Type B pancreatic cell (in vitro differentiated cells): ENCODE data around the gene PYGO1. TPM values are rescaled to one million over a fixed set of nuclear protein-coding genes. Genes with fewer than 3 reads are reported as not detected.

Source experiments
- DNase-seq: peaks from one replicate; pipeline ENCODE4 v3.0.0; 2021; ENCODE audit warnings: mixed read lengths; ENCODE audit not compliant: unreplicated experiment; ENCODE audit errors: extremely low spot score
- H3K27ac Mint-ChIP-seq: 2 replicates; pipeline ENCODE4 v1.8.0; 2021; ENCODE audit warnings: mild to moderate bottlenecking, mixed read lengths
- H3K27me3 Mint-ChIP-seq: 2 replicates; pipeline ENCODE4 v1.8.0; 2021; ENCODE audit warnings: mixed read lengths
- H3K36me3 Mint-ChIP-seq: 2 replicates; pipeline ENCODE4 v1.8.0; 2021; ENCODE audit warnings: mixed read lengths
- H3K4me1 Mint-ChIP-seq: one replicate; pipeline ENCODE4 v1.8.0; 2021; ENCODE audit warnings: mixed read lengths; ENCODE audit not compliant: unreplicated experiment
- H3K4me3 Mint-ChIP-seq: 2 replicates; pipeline ENCODE4 v1.8.0; 2021; ENCODE audit warnings: mild to moderate bottlenecking, mixed read lengths
- H3K9me3 Mint-ChIP-seq: 2 replicates; pipeline ENCODE4 v1.8.0; 2021; ENCODE audit warnings: mixed read lengths
- total RNA-seq: library from RNA; stranded (reverse); gene quantifications from 2 replicates; pipeline ENCODE4 v1.2.1, GENCODE V29; 2021; ENCODE audit warnings: low replicate concordance
- TF ChIP-seq, protein P1 (sequence below): fragments of 200-600 bp; sonication (generic); conservative IDR thresholded peaks from 2 replicates; pipeline ENCODE4 v1.5.0; 2021; ENCODE audit warnings: antibody characterized with exemption, mild to moderate bottlenecking

Gene PYGO1
- total RNA-seq, 1 donor from 2014 or later = 29.0 TPM

DNA sequence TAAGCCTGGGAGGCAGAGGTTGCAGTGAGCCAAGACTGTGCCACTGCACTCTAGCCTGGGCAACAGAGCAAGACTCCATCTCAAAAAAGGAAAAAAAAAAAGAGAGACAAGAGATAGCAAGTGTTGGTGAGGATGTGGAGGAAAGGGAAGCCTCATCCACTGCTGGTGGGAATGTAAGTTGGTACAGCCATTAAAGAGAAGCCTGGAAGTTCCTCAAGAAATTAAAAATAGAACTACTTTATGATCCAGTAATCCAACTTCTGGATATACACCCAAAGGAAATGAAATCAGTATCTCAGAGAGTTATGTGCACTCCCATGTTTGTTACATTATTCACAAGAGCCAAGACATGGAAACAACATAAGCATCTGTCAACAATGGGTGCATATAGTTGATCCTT is 14.9 kb downstream of the PYGO1 start:
- Mint-ChIP-seq H3K4me3 (no peak overlapping the region), H3K9me3 (peaks cover 4% of the 10 kb centered on the region), H3K27ac (no peak overlapping the region), H3K36me3 (peaks cover 32% of the 10 kb centered on the region), H3K4me1 (no peaks in the 10 kb centered on the region), H3K27me3 (no peaks in the 10 kb centered on the region)
- DNase-seq = no peak
- TF ChIP-seq, protein P1, sequence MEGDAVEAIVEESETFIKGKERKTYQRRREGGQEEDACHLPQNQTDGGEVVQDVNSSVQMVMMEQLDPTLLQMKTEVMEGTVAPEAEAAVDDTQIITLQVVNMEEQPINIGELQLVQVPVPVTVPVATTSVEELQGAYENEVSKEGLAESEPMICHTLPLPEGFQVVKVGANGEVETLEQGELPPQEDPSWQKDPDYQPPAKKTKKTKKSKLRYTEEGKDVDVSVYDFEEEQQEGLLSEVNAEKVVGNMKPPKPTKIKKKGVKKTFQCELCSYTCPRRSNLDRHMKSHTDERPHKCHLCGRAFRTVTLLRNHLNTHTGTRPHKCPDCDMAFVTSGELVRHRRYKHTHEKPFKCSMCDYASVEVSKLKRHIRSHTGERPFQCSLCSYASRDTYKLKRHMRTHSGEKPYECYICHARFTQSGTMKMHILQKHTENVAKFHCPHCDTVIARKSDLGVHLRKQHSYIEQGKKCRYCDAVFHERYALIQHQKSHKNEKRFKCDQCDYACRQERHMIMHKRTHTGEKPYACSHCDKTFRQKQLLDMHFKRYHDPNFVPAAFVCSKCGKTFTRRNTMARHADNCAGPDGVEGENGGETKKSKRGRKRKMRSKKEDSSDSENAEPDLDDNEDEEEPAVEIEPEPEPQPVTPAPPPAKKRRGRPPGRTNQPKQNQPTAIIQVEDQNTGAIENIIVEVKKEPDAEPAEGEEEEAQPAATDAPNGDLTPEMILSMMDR = no peak

DNA sequence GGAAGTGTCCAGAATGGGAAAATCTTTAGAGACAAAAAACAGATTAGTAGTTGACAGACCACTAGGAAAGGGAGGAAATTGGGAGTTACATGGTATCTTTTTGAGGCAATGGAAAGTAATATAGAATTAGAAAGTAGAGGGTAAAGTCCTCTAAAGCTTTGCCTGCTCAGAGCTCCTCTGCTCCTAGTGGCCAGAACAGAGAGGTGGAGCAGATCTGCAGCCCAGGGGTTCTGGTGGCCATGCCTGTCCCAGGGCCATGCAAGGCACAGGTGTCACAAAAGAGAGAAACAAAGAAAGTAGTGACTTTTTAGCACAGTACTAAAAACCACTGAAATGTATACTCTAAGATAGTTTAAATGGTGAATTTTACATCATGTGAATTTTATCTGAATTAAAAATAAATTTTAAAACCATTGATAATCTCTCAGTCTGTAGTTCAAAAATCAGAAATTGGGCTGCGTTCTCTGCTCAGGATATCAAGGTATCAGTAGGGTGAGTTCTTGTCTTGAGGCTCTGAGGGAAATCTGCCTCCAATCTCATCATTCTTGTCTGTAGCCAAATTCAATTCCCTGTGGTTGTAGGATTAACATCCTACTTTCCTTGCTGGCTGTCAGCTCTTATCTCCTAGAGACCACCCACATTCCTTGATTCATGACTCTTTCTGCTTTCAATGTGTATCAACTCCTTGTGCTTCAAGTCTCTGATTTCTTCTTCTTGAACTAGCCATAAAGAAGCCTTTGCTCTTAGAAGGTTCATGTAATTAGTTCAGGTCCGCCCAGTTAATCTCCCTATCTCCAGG is 23.6 kb downstream of the PYGO1 start:
- Mint-ChIP-seq H3K27ac (no peak overlapping the region), H3K4me3 (no peak overlapping the region), H3K4me1 (no peaks in the 10 kb centered on the region), H3K9me3 (peaks cover 5% of the 10 kb centered on the region), H3K36me3 (peaks cover 28% of the 10 kb centered on the region), H3K27me3 (no peaks in the 10 kb centered on the region)
- TF ChIP-seq, protein P1 = peak; percentile 48
- DNase-seq = no peak

- H3K36me3 Mint-ChIP-seq = peaks cover 21% of the 10 kb centered on the region
- H3K27me3 Mint-ChIP-seq = no peaks in the 10 kb centered on the region
- no peak for DNase-seq
- H3K4me3 Mint-ChIP-seq = no peak overlapping the region
- H3K4me1 Mint-ChIP-seq = no peaks in the 10 kb centered on the region
- TF ChIP-seq, protein P1 = no peak
- no peak overlapping the region for H3K27ac Mint-ChIP-seq
- H3K9me3 Mint-ChIP-seq = peaks cover 5% of the 10 kb centered on the region
Observed at GRCh38 chr15:55562601-55563000, 25.5 kb downstream of the PYGO1 start.

GRCh38 chr15:55555089-55555488 is 33.1 kb downstream of the PYGO1 start:
- TF ChIP-seq, protein P1 = no peak
- Mint-ChIP-seq H3K4me1 (no peaks in the 10 kb centered on the region), H3K4me3 (no peak overlapping the region), H3K36me3 (peaks cover 15% of the 10 kb centered on the region), H3K27me3 (no peaks in the 10 kb centered on the region), H3K27ac (no peak overlapping the region), H3K9me3 (peaks cover 20% of the 10 kb centered on the region)
- DNase-seq = no peak

- Mint-ChIP-seq H3K4me3 (no peak overlapping the region), H3K9me3 (peaks cover 23% of the 10 kb centered on the region), H3K36me3 (peaks cover 22% of the 10 kb centered on the region), H3K27ac (no peak overlapping the region), H3K27me3 (no peaks in the 10 kb centered on the region), H3K4me1 (no peaks in the 10 kb centered on the region)
- TF ChIP-seq, protein P1 = no peak
- no peak for DNase-seq
Observed at GRCh38 chr15:55552926-55553325, 35.2 kb downstream of the PYGO1 start.
